ENCODE measurements around the gene CYP2J2.
"Not testable (repeated sequence)": the region's sequence is repeated elsewhere in the genome, so short reads cannot be mapped to it uniquely, and the experiment has no call there.

Gene CYP2J2, protein sequence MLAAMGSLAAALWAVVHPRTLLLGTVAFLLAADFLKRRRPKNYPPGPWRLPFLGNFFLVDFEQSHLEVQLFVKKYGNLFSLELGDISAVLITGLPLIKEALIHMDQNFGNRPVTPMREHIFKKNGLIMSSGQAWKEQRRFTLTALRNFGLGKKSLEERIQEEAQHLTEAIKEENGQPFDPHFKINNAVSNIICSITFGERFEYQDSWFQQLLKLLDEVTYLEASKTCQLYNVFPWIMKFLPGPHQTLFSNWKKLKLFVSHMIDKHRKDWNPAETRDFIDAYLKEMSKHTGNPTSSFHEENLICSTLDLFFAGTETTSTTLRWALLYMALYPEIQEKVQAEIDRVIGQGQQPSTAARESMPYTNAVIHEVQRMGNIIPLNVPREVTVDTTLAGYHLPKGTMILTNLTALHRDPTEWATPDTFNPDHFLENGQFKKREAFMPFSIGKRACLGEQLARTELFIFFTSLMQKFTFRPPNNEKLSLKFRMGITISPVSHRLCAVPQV

DNA sequence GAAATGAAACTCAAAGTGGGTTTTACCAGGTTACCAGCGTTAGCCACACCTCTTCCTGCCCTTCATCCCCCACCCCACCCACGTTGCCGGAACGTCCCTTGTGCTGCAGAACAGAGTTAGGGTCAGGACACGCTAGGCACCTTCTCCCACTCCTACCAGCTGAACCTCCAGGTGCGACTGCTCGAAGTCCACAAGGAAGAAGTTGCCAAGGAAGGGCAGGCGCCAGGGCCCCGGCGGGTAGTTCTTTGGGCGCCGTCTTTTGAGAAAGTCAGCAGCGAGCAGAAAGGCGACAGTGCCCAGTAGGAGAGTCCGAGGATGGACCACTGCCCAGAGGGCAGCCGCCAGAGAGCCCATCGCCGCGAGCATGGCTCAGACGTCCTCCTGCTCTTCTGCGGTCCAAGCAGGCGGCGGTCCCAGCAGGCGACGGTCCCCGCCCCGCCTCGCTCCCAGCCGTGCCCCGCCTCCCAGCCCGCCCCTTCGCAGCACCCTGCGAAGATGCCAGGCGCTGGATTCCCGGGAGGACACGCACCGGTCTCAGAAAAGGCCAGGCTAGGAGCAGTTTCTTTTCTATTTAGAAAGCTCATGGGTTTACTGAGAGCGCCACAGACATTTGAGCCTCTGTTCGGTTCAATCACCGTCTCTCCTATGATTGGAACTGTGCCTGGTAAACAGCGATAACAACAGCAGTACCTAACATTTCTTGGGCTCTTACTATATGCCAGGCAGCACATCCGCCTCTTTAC lies at the start of gene CYP2J2:
Gene CYP2J2, minus strand, starts transcription at position 393 of the 743 bp plus-strand sequence. Its CDS starts 27 bp downstream, at position 366.
- peak; percentile 10 for DNase-seq (ENCODE audit: low read depth)

- DNase-seq (ENCODE audit: low read depth), result no peak
Measured at GRCh38 chr1:59973719-59974118, 47.1 kb upstream of the CYP2J2 start.

- DNase-seq (ENCODE audit: low read depth), result no peak
Measured at GRCh38 chr1:59972216-59972927, 45.8 kb upstream of the CYP2J2 start.

DNA sequence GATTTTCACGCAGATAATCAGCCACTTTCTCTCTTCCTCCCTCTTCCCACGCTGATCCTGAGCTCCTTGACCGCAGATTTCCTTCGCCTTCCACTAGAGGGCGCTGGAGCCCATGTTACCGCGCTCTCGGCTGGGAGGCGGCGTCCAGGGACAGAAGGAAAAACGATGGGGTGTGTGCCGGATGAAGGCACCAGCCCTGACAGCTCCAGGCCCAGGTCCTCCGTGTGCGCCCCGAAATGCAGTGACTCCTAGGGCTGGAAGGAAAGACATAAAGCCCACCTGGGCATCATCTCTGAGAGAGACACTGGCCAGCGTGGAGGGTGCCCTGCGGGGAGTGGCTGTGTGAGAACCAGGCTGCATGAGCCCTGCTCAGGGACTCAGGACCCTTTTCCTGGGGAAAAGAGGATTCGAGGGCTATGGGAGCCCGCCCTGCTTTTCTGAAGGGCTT lies 44.9 kb upstream of the CYP2J2 start:
- DNase-seq (ENCODE audit: low read depth), result peak; percentile 12

- DNase-seq (ENCODE audit: low read depth), result not testable (repeated sequence)
Measured at GRCh38 chr1:59969542-59970175, 43.1 kb upstream of the CYP2J2 start.

DNA sequence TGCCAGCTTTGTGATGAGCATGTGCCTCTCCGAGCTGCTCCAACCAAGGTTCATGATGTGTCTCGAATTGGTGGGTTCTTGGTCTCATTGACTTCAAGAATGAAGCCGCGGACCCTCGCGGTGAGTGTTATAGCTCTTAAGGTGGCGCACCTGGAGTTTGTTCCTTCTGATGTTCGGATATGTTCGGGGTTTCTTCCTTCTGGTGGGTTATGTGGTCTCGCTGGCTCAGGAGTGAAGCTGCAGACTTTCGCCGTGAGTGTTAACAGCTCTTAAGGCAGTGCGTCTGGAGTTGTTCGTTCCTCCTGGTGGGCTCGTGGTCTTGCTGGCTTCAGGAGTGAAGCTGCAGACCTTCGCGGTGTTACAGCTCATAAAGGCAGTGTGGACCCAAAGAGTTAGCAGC lies 42.2 kb upstream of the CYP2J2 start:
- not testable (repeated sequence) for DNase-seq (ENCODE audit: low read depth)

DNA sequence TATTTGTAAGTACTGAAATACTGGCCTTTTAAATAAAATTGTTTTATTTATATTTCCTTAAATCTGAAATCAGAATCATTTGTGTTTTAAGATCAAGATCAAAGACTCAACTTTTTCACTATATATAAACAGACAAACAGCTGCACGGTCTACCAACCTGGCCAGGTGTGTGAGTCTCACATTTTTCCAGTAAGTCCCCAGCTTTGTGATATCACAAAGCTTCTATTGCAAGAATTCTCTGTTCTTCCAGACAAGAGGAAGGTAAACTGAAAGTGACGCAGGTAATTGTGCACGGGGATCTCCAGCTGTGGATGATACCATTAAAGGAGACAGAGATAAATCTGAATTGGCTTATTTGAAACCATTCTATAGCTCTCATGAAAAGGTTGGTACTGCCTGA lies 41.2 kb upstream of the CYP2J2 start:
- DNase-seq (ENCODE audit: low read depth), result no peak

- DNase-seq (ENCODE audit: low read depth), result no peak
Measured at GRCh38 chr1:59967141-59967697, 40.6 kb upstream of the CYP2J2 start.

- no peak for DNase-seq (ENCODE audit: low read depth)
Measured at GRCh38 chr1:59952065-59952464, 25.5 kb upstream of the CYP2J2 start.

DNA sequence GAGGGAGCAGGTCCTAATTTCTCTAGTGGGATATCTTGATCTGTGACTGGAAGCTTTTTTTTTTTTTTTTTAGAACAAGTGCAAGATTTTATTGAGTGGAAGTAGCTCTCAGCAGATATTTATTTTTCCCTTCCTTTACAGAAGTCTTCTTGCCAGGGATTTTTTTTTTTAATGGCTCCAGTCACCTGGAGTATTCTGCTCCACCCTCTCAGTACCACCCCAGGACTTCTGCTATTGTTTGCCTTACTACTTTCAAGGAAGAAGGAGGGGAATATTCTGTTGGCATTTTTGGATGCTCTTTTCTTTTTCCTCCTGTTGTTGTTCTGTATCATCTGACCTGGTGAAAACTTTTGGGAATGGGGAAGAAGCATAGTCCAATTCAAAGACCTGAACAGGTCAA lies 23.1 kb upstream of the CYP2J2 start:
- no peak for DNase-seq (ENCODE audit: low read depth)

DNA sequence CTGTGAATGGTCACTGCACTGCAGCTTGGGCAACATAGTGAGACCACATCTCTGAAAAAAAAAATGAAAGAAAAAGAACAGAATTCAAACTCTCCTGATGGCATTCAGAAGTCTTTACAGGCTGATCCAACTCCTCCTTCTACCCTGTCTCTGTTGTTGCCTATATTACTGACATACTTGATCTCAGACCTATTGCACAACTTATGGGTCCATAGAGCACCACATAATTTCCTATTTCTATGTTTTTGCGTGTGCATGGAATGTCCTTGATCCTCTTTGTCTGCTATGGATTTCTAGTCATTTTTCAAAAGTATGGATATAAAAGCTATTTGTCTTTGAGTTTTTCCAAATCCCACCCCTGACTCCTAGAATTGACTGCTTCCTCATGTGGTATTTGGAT lies 22.4 kb upstream of the CYP2J2 start:
- DNase-seq (ENCODE audit: low read depth), result no peak

GRCh38 chr1:59947047-59947938 lies 20.7 kb upstream of the CYP2J2 start:
- no peak for DNase-seq (ENCODE audit: low read depth)

- no peak for DNase-seq (ENCODE audit: low read depth)
Measured at GRCh38 chr1:59945790-59946189, 19.2 kb upstream of the CYP2J2 start.

GRCh38 chr1:59939393-59939792 lies 12.8 kb upstream of the CYP2J2 start:
- no peak for DNase-seq (ENCODE audit: low read depth)

- DNase-seq (ENCODE audit: low read depth), result no peak
Measured at GRCh38 chr1:59937636-59938210, 11.2 kb upstream of the CYP2J2 start.

GRCh38 chr1:59936358-59936821 lies 9.8 kb upstream of the CYP2J2 start:
- DNase-seq (ENCODE audit: low read depth), result no peak

DNA sequence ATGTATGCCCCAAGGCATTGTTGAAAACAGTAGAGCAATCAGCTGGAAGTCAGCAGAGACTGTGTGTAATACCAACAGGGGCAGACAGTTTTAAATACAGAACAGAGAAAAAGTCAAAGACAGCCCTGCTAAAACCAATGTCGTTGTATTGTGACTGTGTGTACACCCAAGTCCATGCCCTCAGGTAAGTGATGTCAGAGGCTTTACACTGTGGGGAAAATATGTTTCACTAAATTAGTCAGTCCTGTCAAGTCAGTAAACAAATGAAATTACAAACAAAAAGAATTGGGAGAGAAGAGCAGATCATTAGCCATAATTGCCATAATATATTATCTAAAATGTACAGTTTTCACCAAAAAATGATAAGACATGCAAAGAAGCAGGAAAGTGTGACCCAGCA lies 2.4 kb upstream of the CYP2J2 start:
- DNase-seq (ENCODE audit: low read depth), result no peak

DNA sequence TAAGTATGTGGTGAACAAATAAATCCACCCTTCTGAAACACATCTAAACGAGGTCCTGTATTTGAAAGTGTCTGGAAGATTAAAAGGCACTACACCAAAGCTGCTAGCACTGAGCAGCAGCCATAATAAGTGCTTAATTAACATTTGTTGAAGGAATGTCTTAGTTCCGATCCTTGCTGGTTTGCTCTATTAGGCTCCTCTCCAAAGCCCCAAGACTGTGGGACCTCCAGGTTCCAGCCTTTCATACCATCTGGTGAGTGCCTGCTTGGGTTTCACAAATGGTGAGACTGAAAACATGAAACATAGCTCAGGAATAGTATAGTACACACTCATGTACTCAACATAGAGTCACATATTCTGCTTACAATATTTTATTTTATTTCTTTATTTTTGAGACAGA lies 640 bp upstream of the CYP2J2 start:
- no peak for DNase-seq (ENCODE audit: low read depth)

DNA sequence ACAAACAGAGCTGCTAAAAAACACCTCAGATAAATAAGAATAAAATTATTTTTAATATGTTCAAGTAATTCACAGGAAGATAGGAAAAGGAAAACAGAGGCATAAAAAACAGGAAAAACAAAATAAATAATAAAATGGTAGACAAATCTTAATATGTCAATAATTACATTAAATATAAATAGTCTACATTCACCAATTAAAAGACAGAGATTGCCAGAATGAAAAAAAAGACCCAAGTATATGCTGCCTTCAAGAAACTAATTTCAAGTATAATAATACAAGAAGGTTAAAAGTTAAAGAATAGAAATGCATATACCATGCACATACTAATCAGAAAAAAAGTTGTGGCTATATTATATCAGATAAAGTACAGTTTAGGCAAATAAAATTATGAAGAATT lies 1.9 kb downstream of the CYP2J2 start:
- DNase-seq (ENCODE audit: low read depth), result no peak

GRCh38 chr1:59921258-59921899 lies 5.2 kb downstream of the CYP2J2 start:
- not testable (repeated sequence) for DNase-seq (ENCODE audit: low read depth)
